ENCODE data around the gene TTLL3.

DNA sequence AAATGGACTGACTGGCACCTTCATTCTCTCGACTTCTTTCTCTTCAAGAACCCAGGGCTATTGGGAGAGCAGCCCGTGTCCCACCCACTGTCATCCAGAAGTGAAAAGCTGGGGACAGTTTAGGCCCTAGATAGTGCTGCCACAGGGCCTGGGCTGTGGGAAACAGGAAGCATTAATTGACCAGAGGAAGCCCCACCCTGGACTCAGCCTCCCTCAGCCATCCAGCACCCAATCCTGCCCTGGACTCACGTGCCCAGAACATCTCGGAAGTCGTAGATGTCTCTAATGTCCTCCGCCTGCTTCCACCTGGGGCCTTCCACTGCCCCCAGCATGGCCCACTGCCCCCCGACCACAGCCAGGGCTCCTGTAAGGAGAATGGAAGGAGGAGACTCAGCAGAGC is 42.6 kb upstream of the TTLL3 start:
- TF ChIP-seq CTCF (IDR thresholded peaks at IDR 0.05; ENCODE audit: insufficient read depth, low read depth, low read length) (no peak), EZH2 (IDR thresholded peaks at IDR 0.05; ENCODE audit: insufficient read depth, low read length) (no peak)

Data from astrocyte (in vitro differentiated cells and primary cell).